Endometrial microvascular endothelial cells (primary cell): ENCODE results near the gene ADGRF3. TPM values are rescaled to one million over a fixed set of nuclear protein-coding genes. Genes with fewer than 3 reads are reported as not detected.
"Not testable (repeated sequence)": the region's sequence is repeated elsewhere in the genome, so short reads cannot be mapped to it uniquely, and the experiment has no call there.

ENCODE experiments used
- in situ Hi-C: cut with HindIII; loops from 2 replicates; pipeline ENCODE4 v1.10.0; 2017; ENCODE audit warnings: low sequenced_read_pairs, low pct_unique_long_range_greater_than_20kb; ENCODE audit errors: inconsistent ontology term
- total RNA-seq: library from RNA; depleted of rRNA; stranded (reverse); fragments of >200 nt; gene quantifications from one replicate; pipeline ENCODE4 v1.2.3, GENCODE V29; 2015; ENCODE audit errors: inconsistent ontology term

Gene ADGRF3
- total RNA-seq, 1 donor from 2014 or later: not detected

DNA sequence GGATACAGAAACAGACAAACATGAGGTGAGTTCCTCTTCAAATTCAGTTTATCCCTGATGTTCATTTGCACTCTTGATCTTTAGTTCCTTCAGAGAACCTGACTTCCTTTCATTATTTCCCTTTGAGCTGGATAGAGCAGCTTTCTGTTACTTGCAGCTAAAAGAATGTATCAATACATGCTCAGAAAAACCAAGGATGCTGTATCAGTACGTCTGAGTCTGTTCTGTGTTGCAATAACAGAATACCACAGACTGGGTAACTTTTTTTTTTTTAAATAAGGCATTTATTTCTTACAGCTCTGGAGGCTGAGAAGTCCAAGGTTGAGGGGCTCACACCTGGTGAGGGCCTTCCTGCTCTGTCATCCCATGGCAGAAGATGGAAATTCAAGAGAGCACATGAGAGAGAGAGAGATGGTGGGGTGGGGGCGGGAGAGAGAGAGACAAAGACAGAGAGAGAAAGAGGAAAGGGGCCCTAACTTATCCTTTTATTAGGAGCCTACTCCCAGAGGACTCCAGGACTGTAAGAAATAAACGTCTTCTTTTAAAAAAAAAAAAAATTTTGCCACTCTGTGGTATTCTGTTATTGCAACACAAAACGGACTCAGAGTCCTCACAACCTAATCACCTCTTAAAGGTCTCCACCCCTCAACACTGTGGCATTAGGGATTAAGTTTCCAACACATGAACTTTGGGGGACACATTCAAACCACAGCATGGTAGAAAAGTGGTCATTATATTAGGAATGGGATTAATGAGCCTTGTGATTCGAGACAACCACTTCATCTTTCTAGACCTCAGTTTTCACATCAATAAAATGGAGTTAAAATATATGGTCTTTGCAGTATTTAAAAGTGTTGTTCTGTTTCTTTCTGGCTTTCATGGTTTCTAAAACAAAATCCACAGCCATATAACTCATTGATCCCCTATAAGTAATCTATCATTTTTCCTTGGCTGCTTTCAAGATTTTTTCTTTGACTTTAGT is 19.0 kb downstream of the ADGRF3 start:
- in situ Hi-C loops: no loop called here

DNA sequence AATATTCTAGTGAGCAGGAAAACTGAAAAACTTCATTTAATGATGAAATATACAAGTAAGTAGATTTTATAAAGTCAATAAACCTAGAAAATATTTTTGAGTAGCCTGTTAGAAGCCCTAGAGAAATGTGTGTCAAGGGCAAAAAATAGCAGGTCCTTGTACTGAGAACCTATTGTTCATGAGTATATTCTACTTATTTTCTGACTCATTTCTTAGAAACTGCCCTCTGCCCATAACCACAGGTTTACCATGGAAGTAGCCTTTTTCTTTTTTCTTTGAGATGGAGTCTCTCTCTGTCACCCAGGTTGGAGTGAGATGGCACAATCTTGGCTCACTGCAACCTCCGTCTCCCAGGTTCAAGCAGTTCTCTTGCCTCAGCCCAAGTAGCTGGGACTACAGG is 20.1 kb downstream of the ADGRF3 start:
- in situ Hi-C loops: no loop called here

DNA sequence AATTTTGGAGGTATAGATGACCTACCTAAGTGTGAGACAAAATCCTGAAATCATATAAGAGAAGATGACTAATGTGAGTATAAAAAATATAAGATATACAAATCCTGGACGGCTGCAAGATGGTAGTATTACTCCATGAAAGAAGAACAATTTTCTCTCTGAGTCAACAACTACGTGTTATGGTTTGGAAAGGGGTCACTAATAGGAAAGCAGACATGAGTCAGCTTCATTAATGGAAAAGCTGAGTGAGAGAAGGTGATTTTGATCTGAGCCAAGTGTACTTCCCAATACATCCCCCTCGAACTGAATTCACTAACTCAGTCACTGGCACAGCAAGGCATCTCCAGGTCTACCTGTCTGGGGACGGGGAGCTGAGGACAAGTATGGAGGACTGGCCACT is 20.7 kb downstream of the ADGRF3 start:
- in situ Hi-C loops: no loop called here

- in situ Hi-C loops: no loop called here
These were observed 21.7 kb downstream of the ADGRF3 start for GRCh38 chr2:26324903-26325302.

DNA sequence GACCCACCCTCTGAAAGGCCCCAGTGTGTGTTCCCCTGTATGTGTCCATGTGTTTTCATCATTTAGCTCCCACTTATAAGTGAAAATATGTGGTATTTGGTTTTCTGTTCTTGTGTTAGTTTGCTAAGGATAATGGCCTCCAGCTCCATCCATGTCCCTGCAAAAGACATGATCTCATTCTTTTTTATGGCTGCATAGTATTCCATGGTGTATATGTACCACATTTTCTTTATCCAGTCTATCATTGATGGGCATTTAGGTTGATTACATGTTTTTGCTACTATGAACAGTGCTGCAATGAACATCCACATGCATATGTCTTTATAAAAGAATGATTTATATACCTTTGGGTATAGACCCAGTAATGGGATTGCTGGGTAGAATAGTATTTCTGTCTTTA is 22.1 kb downstream of the ADGRF3 start:
- in situ Hi-C loops: not testable (repeated sequence)

DNA sequence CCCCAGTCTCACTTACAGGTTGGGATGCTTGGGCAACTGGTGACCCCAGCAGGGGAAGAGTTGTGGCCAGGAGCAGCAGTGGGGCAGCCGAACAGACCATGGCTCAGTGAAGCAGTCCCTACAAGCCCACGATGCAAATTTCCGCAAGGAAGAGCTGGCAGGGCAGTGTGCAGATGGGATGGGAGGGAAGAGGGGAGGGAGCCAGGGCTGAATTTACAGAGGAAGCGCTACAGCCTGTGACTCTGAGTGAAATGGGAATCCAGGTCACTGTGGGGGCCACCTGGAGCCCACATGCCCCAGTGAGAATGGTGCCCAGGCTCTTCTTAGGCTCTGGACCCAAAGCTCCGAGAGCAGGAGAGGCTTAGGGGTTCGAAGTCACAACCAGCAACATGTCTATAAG is 27.6 kb downstream of the ADGRF3 start:
- in situ Hi-C loops: no loop called here

DNA sequence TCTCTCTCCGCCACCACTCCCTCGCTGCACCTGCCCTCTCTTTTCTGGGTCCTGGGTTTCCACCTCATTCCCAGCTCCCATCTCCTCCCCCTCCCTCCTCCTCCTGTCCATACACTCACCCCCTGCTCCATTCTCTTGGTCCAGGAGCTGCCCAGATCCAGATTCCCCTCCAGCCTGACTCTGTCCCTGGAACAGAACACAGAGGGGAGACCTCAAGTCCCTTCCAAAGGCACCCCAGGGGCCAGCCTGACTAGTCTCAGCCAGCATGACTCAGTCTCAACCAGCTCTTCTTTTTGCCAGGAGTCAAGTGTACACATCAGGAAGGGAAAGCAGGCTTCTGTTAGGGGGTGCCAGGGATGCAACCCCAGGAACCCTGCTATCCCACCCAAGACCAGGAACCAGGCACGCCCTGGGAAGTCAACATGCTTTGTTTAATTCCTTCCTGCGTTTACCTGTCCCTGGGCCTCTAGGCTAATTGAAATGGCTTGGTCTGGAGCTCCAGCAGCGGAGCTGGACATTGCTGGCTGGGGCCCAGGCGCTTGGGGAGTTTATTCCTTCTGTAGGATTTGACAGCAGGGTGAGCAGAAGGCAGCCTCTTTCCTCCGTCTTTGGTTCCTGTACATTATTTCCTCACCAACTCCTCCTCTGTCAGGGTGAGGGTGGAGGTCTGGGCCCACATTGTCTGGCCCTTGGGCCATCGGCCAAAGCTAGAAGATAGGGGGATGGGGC is 29.0 kb downstream of the ADGRF3 start:
- in situ Hi-C loops: no loop called here

GRCh38 chr2:26316845-26317244 is 29.7 kb downstream of the ADGRF3 start:
- in situ Hi-C loops: no loop called here

DNA sequence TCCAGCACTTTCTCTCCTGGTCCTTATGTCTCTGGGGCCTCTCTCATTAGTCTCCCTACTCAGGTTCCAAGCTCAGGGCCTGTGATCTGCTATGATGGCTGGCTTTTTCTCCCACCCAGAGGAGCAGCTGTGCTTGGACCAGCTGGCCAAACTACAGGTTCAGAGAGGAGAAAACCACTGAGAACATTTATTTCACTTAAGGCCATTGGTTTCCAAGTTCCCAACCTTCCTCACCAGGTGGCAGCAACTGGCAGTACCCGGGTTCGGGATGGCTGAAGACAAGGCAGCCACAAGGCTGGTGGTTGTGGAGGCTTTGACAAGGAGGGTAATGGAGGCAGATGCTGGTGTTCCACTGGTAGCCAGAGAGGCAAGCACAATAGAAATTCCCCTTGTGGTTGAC is 30.5 kb downstream of the ADGRF3 start:
- in situ Hi-C loops: no loop called here

GRCh38 chr2:26314243-26314642 is 32.3 kb downstream of the ADGRF3 start:
- in situ Hi-C loops: no loop called here

DNA sequence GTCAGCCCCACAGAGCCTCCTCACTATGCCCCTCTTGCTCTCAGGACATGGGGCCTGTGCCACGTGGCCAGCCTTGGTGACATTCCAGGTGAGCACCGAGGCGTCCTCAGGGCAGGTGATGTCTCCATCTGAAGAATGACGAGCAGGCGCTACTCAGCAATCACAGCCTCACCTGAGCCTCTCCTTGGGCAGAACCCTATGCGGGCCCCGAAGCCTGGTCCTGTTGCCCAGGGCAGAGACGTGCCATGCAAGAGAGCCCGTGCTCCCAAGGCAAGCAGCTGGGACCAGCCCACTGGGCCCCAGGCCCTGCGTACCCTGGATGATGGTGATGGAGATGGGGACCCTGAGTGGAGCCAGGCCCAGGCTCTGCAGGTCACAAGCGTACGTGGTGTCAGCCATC is 33.1 kb downstream of the ADGRF3 start:
- in situ Hi-C loops: no loop called here

GRCh38 chr2:26312471-26312870 is 34.1 kb downstream of the ADGRF3 start:
- in situ Hi-C loops: no loop called here

GRCh38 chr2:26309921-26310320 is 36.7 kb downstream of the ADGRF3 start:
- in situ Hi-C loops: no loop called here

GRCh38 chr2:26305540-26305939 is 41.0 kb downstream of the ADGRF3 start:
- in situ Hi-C loops: no loop called here

GRCh38 chr2:26305094-26305493 is 41.5 kb downstream of the ADGRF3 start:
- in situ Hi-C loops: not testable (repeated sequence)

GRCh38 chr2:26302846-26303245 is 43.7 kb downstream of the ADGRF3 start:
- in situ Hi-C loops: no loop called here

DNA sequence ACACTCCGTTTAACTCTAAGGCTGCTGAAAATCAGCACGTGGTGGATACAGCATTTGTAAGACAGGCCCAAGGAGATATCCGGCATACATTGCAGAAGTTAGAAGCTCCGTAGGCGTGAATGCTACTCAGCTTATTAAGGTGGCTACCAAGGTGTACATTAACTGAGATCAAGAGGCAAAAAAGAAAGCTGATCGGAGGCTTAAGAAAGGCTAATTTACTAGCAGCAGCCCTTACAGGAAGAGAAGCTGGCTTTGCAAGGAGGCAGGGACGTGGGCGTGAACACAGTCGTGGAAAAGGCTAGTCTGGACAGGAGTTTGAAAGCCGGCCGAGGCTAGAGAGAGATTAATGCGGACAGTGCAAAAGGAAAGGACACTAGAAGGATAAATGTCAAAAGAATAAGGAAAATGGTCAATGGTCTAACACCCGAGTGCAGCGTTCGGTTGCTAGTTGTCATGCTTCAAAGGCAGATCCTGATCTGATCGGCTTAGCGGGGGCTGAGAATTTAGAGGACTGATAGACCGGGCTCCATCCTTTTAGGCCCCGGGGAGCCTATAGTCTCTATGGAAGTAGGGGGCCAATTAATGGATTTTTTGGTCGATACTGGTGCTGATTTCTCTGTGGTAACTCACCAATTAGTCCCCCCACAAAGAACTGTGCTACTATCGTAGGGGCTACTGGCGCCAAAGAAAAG is 46.2 kb downstream of the ADGRF3 start:
- in situ Hi-C loops: no loop called here

GRCh38 chr2:26299471-26300101 is 47.0 kb downstream of the ADGRF3 start:
- in situ Hi-C loops: no loop called here
